NB4 (cell line): Measurements from ENCODE around the gene LDHA.

Experiments
- POLR2A ChIP-seq: IDR thresholded peaks from 2 replicates; pipeline ENCODE4 v1.6.1; 2011; ENCODE audit warnings: mild to moderate bottlenecking; ENCODE audit not compliant: insufficient read length; ENCODE audit errors: extremely low read depth
- TF ChIP-seq, protein P1 (sequence below): IDR thresholded peaks from one replicate; pipeline ENCODE4 v1.5.1; 2012; ENCODE audit warnings: low read depth, low read length

DNA sequence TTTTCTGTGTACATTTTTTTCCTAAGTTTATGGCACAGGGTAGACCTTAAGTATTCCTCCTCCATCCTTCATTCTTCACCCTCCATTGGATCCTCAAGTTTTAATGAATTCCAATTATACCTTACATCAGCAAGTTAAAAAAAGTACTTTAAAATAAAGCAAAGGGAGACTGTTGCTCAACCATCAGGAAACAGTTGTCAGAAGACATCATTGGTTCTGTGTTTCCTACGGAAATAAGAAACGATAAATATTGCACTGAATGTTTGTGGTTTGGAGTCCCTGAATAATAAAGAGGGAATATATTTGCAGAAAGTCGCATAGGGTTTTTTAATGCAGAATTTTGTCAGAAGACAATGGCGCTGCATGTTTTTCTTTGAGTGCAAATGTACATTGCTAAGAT lies 28.1 kb upstream of the LDHA start:
- TF ChIP-seq, protein P1, sequence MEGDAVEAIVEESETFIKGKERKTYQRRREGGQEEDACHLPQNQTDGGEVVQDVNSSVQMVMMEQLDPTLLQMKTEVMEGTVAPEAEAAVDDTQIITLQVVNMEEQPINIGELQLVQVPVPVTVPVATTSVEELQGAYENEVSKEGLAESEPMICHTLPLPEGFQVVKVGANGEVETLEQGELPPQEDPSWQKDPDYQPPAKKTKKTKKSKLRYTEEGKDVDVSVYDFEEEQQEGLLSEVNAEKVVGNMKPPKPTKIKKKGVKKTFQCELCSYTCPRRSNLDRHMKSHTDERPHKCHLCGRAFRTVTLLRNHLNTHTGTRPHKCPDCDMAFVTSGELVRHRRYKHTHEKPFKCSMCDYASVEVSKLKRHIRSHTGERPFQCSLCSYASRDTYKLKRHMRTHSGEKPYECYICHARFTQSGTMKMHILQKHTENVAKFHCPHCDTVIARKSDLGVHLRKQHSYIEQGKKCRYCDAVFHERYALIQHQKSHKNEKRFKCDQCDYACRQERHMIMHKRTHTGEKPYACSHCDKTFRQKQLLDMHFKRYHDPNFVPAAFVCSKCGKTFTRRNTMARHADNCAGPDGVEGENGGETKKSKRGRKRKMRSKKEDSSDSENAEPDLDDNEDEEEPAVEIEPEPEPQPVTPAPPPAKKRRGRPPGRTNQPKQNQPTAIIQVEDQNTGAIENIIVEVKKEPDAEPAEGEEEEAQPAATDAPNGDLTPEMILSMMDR, result no peak
- TF ChIP-seq POLR2A, result no peak
